ENCODE measurements around the gene SERINC4.
A peak's percentile ranks its signal among the peaks of the same experiment; 100 is the strongest.

- TF ChIP-seq CTCF (IDR thresholded peaks at IDR 0.05) (peak in 1 of 7 experiments; percentile 2), POLR2A (IDR thresholded peaks at IDR 0.05) (no peak)
These were observed 23.8 kb downstream of the SERINC4 start for GRCh38 chr15:43776101-43776717.

Measured in body of pancreas (tissue), 4 donors.